ENCODE results near the gene CD44. TPM values are rescaled to one million over a fixed set of nuclear protein-coding genes. Genes with fewer than 3 reads are reported as not detected.

The CD44 gene
- total RNA-seq, 1 donor from 2014 or later, result 1,546 TPM

DNA sequence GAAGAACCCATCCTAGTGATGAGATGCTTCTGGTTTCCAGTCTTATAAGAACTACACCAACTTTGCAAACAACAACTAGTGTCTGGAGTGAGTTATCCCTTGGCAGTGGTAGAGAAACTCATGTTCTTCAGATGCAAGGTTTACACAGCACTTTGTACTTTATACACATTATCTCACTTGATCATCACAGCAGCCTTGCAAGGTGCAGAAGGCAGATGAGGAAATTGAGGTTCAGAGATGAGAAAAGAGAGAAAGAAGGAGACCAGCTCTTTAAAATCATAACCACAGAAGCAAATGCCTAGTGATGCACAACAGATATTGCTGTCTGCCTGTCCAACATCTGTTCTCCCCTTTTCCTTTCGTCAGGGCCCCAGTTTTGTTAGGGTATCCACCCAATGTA, 16.7 kb upstream of the CD44 start:
- TF ChIP-seq, protein P1, sequence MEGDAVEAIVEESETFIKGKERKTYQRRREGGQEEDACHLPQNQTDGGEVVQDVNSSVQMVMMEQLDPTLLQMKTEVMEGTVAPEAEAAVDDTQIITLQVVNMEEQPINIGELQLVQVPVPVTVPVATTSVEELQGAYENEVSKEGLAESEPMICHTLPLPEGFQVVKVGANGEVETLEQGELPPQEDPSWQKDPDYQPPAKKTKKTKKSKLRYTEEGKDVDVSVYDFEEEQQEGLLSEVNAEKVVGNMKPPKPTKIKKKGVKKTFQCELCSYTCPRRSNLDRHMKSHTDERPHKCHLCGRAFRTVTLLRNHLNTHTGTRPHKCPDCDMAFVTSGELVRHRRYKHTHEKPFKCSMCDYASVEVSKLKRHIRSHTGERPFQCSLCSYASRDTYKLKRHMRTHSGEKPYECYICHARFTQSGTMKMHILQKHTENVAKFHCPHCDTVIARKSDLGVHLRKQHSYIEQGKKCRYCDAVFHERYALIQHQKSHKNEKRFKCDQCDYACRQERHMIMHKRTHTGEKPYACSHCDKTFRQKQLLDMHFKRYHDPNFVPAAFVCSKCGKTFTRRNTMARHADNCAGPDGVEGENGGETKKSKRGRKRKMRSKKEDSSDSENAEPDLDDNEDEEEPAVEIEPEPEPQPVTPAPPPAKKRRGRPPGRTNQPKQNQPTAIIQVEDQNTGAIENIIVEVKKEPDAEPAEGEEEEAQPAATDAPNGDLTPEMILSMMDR (IDR thresholded peaks at IDR 0.05), result no peak
- DNase-seq (no peak), ATAC-seq (ENCODE audit: low read depth) (no peak)
- H3K4me1 Mint-ChIP-seq, result peaks cover 94% of the 10 kb centered on the region
- POLR2A ChIA-PET, result interaction anchor here (0.7 to 1.4 kb wide), 8 partner anchors 7 to 81 kb away, joined by 3 to 7 read pairs (median 3); no protein-coding TSS in a partner anchor
- H3K27ac Mint-ChIP-seq, result peak overlapping the region; percentile 87
- no peaks in the 10 kb centered on the region for H3K36me3 Mint-ChIP-seq (ENCODE audit: low read depth)
- intact Hi-C loops (cut with micrococcal nuclease), result loop anchor here (1.0 kb wide), 1 partner anchor 15 kb away; no protein-coding TSS in a partner anchor
- no peaks in the 10 kb centered on the region for H3K9me3 Mint-ChIP-seq
- H3K4me3 Mint-ChIP-seq, result no peak overlapping the region
- no peaks in the 10 kb centered on the region for H3K27me3 Mint-ChIP-seq
- CTCF ChIA-PET, result no interaction called here

DNA sequence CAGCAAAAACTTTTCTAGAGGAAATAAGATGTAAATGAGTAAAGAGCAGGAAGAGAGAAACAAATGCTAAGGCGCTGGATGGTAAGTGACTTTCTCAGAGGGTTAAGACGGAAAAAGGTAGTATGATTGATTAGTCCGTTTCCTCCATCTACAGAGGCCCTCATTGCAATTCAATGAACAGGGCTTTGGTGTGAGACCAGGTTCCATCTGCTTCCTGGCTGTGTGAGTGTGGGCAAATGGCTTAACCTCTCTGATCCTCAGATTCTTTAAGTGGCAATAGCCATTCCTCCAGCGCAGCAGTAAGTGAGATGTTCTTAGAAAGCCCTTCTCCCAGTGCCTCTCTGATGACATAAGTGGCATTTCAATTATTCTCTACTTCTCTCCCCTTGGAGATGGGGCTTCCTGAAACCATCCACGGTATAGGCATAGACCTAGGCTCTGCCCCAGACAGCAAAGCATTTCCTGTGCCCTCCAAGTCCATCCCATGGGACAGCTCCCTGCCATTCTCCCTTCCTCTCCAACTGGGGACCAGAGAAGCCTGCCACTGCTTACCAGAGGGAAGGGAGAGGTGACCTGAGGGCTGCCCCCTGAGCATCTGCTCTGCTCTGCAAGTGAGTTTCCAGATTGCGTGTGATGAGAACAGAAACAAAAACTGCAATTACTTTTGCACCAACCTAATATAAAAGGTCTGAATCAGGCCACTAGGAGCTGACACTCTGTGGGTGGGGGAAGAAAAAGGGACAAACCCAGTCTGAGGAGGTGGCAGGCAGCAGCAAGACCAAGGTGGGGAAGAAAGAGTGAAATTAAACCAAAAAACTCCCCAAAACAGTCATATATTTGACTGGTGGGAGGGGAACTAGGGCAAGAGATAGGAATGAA, 12.7 kb upstream of the CD44 start:
- no peaks in the 10 kb centered on the region for H3K9me3 Mint-ChIP-seq
- POLR2A ChIA-PET, result interaction anchor here (0.7 to 10.1 kb wide), 24 partner anchors 10 to 130 kb away, joined by 3 to 222 read pairs (median 6); partner anchors contain the start of gene CD44
- TF ChIP-seq, protein P1 (IDR thresholded peaks at IDR 0.05), result no peak

DNA sequence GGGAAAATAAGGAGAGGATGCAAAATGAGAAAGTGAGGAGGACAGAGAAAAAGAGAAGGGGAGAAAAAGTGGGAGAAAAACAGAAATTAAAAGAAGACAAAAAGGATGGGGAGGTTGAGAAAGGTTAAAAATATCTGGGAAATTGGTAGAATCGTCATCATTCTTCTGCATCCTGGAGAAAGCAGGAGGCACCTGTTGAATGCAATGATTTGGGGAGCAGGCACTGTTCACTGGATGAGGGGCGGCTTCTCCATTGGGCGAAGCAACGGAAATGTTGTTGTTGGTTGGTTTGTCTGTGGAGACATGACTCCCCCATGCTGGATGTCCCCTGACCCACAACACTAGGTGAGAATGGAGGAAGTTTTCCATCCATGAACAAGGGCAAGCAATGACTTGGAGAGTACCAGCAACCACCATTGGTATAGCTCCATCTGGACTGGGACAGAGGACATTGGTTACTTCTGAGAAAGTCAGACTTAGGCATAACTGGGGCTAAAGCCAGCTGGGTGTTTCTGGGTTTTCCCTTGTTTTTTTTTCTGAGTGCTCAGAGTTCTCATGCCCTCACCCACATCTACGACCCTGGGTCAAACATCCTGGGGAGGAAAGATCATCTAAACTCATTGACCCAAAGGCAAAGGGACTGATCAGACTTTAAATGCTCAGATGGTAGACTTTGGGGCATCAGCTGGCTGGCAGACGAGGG, 11.9 kb upstream of the CD44 start:
- Mint-ChIP-seq H3K4me1 (peaks cover 85% of the 10 kb centered on the region), H3K9me3 (no peaks in the 10 kb centered on the region), H3K4me3 (peak overlapping the region; percentile 76), H3K27ac (peak overlapping the region; percentile 97), H3K36me3 (ENCODE audit: low read depth) (no peaks in the 10 kb centered on the region), H3K27me3 (no peaks in the 10 kb centered on the region)
- ChIA-PET POLR2A (interaction anchor here (0.7 to 10.1 kb wide), 24 partner anchors 9 to 131 kb away, joined by 3 to 222 read pairs (median 6); partner anchors contain the start of gene CD44), CTCF (interaction anchor here (1.0 to 1.4 kb wide), 4 partner anchors 14 to 126 kb away, joined by 3 to 4 read pairs (median 3); no protein-coding TSS in a partner anchor)
- ATAC-seq (ENCODE audit: low read depth) (peak; percentile 22), DNase-seq (peak; percentile 27)
- TF ChIP-seq, protein P1 (IDR thresholded peaks at IDR 0.05), result no peak
- intact Hi-C loops (cut with micrococcal nuclease), result loop anchor here (1.0 to 5.0 kb wide), 12 partner anchors 12 to 895 kb away; partner anchors contain the start of gene CD44

More for the DNA sequence above, 12.7 kb upstream of the CD44 start:
- Mint-ChIP-seq H3K27ac (peak overlapping the region; percentile 97), H3K36me3 (ENCODE audit: low read depth) (no peaks in the 10 kb centered on the region), H3K4me1 (peaks cover 85% of the 10 kb centered on the region), H3K4me3 (peak overlapping the region; percentile 76), H3K27me3 (no peaks in the 10 kb centered on the region)
- intact Hi-C loops (cut with micrococcal nuclease), result loop anchor here (1.0 to 5.0 kb wide), 12 partner anchors 11 to 894 kb away; partner anchors contain the start of gene CD44
- ATAC-seq (ENCODE audit: low read depth) (peak; percentile 71), DNase-seq (peak; percentile 49)
- CTCF ChIA-PET, result interaction anchor here (1.0 to 1.4 kb wide), 4 partner anchors 14 to 125 kb away, joined by 3 to 4 read pairs (median 3); no protein-coding TSS in a partner anchor

DNA sequence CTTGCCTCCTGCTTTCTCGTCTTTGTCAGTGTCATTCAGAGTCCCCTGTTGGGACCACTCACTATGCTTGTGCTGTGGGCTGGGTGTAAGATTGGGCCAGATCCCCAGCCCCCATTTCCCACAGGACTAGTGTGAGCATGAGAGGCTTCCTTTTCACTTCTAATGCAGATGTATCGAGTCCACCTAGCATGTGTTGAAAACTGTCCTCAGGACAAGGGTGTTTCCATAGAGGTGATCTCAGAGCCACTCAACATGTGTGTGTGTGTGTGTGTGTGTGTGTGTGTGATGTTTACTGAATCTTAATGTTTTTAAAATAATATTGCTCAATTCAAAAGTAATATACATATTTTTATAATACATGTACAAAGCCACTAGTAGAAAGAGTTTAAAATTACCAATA, 11.4 kb upstream of the CD44 start:
- ATAC-seq (ENCODE audit: low read depth), result peak; percentile 23
- ChIA-PET CTCF (interaction anchor here (1.0 to 1.4 kb wide), 4 partner anchors 13 to 126 kb away, joined by 3 to 4 read pairs (median 3); no protein-coding TSS in a partner anchor), POLR2A (interaction anchor here (0.7 to 10.1 kb wide), 15 partner anchors 8 to 121 kb away, joined by 3 to 222 read pairs (median 15); partner anchors contain the start of gene CD44)
- intact Hi-C loops (cut with micrococcal nuclease), result loop anchor here (2.0 to 5.0 kb wide), 2 partner anchors 121 to 895 kb away; no protein-coding TSS in a partner anchor
- Mint-ChIP-seq H3K4me1 (peaks cover 85% of the 10 kb centered on the region), H3K4me3 (peak overlapping the region; percentile 76), H3K36me3 (ENCODE audit: low read depth) (no peaks in the 10 kb centered on the region), H3K27ac (peak overlapping the region; percentile 97), H3K9me3 (no peaks in the 10 kb centered on the region), H3K27me3 (no peaks in the 10 kb centered on the region)
- DNase-seq, result no peak
- TF ChIP-seq, protein P1 (IDR thresholded peaks at IDR 0.05), result no peak
